GM11168 (cell line): ENCODE data around the gene ARID3A.

Source experiments
- in situ Hi-C: fragments of 300-500 bp; cut with MboI; formaldehyde crosslinking; loops from one replicate; pipeline ENCODE4 v1.12.0; 2022; ENCODE audit warnings: low sequenced_read_pairs; ENCODE audit not compliant: unreplicated experiment

ARID3A gene

DNA sequence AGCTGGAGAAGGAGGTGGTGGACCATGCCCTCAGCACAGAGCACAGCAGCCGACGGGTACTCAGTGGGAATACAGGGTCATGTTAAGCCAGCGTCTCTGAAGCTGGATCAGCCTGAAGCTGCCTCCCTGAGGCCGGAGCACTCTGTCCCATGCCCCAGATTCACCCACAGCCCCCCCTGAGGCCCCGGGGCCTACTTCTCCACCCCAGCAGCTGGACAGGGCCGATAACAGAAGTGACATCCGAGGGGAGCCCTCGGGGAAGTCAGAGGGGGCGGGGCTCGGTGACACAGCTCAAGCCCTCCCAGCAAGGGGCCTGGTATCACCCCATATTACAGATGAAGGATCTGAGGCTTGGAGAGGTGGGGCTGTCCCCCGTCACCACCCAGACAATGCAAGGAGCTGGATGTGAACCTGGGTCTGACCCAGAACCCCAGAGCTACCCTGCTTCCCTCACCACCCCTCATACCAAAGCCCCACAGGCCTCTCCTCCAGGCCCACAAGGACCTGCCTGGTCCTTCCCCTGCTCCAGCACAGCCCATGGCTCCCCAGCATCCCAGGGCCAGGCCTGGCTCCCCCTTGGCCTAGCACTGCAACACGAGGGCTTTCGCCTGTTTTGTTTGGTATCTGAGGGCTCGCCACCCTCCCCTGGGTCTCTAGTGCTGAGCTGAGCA, 18.5 kb upstream of the ARID3A start:
- in situ Hi-C loops, result no loop called here

DNA sequence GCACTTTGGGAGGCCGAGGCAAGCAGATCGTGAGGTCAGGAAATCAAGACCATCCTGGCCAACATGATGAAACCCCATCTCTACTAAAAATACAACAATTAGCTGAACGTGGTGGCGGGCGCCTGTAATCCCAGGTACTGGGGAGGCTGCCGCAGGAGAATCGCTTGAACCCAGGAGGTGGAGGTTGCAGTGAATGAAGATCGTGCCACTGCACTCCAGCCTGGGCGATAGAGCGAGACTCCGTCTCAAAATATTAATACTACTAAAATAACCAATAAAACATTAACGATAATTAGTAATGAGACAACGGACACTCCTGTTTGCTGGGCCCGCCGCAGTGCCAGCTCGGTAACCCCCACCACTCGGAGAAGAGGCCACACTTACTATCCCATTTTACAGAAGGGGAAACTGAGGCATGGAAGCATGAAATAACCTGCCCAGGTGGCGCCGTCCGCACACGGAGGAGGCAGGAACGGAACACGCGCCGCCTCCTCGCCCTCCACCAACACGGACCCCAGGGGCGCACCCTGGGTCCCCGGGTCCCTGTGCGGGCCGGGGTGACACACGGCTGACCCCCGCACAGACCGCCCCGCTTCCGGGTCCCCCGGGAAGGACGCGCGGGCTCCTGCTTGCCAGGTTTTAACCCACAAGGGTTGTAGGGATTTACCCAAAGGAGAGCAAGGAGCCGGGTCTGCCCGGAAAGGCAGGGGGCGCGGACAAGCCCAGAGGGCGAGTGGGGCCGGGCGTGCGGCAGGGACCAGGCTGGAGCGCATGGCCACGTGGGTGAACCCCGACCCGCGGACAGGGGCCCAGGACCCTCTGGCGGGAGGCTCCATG, 14.4 kb upstream of the ARID3A start:
- in situ Hi-C loops, result no loop called here

DNA sequence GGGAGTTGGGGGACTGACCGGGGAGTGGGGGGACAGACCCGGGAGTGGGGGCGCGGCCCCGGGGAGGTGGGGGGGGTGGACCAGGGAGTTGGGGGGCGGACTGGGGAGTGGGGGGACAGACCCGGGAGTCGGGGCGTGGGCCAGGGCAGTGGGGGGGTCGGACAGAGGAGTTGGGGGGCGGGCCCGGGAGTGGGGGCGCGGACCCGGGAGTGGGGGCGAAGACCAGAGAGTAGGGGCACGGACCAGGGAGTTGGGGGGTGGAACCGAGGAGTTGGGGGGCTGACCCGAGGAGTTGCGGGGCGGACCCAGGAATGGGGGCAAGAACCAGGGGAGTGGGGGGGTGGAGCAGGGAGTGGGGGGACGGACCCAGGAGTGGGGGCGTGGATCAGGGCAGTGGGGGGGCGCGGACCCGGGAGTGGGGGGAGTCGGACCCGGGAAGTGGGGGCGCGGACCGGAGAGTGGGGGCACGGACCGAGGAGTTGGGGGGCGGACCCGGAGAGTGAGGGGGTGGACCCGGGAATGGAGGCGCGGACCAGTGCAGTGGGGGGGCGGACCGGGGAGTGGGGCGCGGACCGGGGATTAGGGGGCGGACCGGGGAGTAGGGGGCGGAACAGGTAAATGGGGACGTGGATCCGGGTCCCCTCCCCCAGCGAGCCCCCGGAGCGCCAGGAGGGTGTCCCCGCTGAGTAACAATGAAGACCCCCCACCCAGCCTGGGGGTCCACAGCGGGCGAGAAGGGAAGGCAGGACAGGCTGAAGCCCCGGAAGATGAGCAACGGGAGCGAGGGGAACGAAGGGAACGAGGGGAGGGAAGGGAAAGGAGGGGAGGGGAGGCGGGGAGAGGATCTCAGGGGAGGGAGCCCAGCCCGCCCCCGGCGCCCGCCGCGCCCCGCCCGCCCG, 13.4 kb upstream of the ARID3A start:
- in situ Hi-C loops, result no loop called here

DNA sequence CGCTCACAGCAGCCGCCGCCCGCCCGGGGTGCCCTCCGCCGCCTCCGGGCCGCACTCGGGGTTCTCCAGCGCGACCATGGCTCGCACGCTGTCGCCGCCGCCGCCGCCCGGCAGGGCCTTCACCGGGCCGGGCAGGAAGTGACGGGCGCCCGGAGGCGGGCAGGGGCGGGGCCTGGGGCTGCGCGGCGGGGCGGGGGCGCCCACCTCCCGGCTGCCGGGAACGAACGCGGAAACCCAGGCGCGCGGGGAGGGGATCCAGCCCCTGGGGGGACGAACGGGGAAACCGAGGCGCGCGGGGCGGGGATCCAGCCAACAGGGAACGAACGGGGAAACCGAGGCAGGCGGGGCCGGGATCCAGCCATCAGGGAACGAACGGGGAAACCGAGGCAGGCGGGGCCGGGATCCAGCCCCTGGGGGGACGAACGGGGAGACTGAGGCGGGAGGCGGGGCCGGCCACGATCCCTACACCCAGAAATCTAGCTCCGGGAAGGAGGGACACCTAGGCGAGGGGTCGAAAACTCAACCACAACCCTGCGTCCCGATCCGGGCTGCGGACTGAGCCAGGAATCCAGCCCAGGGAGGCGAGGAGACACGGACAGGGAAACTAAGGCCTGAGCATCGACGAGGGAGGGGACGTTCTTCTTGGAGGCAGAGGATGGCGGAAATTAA, 12.6 kb upstream of the ARID3A start, which contains the start of gene R3HDM4:
Gene R3HDM4 (minus strand): TSS at position 140 of the 669 bp plus-strand sequence. CDS start 62 bp downstream, at position 78.
- in situ Hi-C loops, result no loop called here

DNA sequence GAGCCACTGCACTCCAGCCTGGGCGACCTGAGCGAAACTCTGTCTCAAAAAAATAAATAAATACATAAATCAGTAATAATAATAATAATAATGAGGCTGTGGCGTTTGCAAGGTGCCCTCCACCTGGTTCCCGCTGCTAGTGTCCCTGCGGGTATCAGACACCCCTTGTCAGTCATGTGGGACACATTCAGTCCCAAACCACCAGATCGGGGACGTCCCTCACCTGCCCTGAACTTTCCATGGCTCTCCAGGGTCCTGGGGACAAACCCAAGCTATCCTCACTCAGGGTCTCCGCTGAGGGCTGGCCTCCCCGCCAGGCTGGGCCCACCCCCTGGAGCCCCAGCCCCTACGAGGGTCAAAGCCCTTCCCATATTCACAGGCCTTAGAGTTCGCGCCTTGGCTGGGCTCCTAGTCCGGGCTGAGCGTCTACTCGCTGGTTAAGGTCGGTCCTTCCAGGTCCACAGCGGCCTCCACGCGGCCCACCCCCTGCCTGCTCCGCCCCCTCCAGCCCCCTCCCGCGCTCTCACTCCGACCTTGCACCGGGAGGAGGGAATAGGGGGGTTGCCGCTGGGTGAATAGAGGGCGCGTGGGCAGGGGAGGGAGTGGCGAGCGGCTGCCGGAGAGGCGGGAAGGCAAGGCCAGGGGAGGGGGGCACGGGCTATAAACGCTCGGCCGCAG, 9.1 kb upstream of the ARID3A start:
- in situ Hi-C loops, result no loop called here

DNA sequence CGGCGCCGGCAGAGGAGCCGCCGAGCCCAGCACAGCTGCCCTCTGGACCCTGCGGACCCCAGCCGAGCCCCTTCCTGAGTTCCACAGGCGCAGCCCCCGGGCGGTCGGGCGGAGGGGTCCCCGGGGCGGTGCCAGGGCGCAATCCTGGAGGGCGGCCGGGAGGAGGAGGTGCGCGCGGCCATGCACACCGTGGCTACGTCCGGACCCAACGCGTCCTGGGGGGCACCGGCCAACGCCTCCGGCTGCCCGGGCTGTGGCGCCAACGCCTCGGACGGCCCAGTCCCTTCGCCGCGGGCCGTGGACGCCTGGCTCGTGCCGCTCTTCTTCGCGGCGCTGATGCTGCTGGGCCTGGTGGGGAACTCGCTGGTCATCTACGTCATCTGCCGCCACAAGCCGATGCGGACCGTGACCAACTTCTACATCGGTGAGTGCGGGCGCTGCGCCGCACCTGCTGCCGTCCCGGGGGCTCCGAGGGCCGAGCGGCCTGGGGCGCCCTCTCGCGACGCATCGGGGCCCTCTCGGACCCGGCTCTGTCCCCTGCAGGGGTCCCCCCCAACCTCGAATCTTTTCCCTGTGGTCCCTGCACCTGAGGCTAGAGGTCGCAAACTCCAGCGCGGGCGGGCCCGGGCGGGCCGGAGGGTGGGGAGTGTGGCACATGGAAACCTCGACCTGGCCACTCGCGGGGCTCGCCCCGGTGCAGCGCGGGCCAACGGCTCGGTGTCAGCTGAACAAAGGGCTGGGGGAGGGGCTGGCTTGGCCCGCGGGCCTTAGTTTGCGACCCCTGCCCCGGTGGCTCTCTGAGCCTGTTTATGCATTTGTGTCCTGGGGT, 8.3 kb upstream of the ARID3A start, which contains the start of gene KISS1R:
Gene KISS1R (plus strand): TSS at position 11 of the 829 bp plus-strand sequence. CDS start 170 bp downstream, at position 181.
- in situ Hi-C loops, result no loop called here

DNA sequence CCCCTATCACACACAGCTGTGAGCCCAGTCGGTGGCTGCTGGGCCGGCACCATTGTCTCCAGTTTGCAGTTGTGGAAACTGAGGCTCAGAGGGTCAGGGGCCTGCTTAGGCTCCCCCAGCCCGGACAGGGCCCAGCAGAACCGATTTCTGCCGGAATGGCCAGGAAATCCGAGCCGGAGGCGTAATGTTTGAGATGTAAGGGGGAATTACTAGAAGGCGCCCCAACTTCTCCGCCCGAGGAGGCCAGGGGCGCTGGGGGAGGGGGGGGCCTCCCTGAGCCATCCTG, 7.7 kb upstream of the ARID3A start:
- in situ Hi-C loops, result no loop called here

DNA sequence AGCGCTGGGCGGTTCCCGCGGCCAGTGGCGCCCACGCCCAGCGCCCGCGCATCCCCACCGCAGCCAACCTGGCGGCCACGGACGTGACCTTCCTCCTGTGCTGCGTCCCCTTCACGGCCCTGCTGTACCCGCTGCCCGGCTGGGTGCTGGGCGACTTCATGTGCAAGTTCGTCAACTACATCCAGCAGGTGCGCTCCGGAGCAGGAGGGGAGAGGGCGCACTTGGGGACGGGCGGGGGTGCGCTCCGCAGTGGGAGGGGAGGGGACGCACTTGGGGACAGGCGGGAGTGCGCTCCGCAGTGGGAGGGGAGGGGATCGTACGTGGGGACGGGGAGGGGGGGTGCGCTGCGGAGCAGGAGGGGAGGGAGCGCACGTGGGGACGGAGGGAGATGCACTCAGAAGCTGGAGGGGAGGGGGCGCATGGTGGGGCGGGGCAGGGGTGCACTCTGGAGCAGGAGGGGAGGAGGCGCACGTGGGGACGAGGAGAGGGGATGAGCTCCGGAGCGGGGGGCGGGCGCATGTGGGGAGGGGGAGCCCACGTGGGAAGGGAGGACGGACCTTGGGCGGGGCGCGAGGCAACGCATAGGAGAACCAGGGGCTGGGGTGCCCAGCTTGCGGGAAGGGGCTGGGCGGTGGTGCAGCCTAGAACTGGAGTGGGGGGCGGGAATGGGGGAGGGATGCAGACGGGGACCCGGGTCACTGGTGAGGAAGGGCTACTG, 7.2 kb upstream of the ARID3A start:
- in situ Hi-C loops, result no loop called here

DNA sequence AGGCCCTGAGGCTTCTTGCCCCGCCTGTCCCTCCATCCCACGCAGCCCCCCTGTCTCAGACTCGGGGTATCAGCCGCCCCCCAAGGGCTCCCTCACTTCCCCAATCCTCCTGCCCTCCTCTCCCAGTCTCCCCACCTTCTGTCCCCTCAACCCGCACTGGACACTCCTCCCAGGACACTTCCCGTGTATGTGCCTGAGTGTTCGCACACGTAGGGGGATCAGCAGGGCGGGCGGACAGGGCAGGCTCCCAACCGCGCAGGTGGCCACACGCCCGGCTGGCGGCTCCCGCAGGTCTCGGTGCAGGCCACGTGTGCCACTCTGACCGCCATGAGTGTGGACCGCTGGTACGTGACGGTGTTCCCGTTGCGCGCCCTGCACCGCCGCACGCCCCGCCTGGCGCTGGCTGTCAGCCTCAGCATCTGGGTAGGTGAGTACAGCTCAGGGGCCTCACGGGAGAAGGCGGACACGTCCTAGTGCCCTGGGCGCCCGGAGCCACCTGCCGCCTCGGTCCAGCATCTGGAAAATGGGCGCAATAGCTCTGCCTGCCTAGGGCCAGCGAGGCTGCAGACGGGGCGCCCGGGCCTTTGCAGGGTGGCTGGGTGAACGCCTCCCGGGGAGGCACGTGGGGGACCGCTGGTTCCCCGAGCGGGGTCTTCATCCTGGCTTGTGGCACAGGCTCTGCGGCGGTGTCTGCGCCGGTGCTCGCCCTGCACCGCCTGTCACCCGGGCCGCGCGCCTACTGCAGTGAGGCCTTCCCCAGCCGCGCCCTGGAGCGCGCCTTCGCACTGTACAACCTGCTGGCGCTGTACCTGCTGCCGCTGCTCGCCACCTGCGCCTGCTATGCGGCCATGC, 6.4 kb upstream of the ARID3A start:
- in situ Hi-C loops, result loop anchor here (5.0 kb wide), 2 partner anchors 62 to 63 kb away; partner anchors contain the start of genes CFD and WDR18

DNA sequence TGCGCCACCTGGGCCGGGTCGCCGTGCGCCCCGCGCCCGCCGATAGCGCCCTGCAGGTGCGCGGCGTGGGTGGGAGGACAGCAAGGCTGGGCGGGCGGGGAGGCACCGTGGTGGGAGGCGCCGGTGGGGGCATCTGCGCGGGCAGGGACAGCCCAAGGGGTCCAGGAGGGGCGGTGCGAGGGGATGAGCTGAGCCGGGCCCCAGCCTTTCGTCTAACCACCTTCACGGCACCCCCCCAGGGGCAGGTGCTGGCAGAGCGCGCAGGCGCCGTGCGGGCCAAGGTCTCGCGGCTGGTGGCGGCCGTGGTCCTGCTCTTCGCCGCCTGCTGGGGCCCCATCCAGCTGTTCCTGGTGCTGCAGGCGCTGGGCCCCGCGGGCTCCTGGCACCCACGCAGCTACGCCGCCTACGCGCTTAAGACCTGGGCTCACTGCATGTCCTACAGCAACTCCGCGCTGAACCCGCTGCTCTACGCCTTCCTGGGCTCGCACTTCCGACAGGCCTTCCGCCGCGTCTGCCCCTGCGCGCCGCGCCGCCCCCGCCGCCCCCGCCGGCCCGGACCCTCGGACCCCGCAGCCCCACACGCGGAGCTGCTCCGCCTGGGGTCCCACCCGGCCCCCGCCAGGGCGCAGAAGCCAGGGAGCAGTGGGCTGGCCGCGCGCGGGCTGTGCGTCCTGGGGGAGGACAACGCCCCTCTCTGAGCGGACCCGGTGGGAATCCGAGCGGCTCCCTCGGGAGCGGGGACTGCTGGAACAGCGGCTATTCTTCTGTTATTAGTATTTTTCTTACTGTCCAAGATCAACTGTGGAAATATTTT, 5.6 kb upstream of the ARID3A start:
- in situ Hi-C loops, result loop anchor here (5.0 kb wide), 2 partner anchors 62 to 63 kb away; partner anchors contain the start of genes CFD and WDR18

DNA sequence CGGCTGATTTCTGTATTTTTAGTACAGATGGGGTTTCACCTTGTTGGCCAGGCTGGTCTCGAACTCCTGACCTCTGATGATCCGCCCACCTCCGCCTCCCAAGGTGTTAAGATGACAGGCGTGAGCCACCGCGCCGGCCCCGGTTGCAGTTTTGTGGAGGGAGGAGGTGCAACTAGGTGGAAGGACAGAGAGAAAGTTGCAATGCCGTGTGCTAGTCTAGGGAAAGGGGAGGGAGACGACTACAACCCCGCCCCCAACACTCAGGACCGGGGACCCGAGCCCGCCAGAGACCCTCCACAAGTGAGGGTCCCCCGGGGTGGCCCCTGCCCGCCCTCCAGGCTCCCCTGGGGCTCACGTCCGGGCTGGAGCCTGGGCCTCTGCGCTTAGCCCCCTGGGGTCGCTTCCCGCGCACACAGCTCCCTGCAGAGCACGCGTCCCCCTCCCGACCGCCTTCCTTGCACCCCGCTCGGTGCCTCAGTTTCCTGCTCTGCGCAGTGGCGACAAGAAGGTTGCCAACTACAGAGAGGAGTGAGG, 1.2 kb upstream of the ARID3A start:
- in situ Hi-C loops, result loop anchor here (5.0 kb wide), 2 partner anchors 58 to 67 kb away; partner anchors contain the start of genes CFD and WDR18

DNA sequence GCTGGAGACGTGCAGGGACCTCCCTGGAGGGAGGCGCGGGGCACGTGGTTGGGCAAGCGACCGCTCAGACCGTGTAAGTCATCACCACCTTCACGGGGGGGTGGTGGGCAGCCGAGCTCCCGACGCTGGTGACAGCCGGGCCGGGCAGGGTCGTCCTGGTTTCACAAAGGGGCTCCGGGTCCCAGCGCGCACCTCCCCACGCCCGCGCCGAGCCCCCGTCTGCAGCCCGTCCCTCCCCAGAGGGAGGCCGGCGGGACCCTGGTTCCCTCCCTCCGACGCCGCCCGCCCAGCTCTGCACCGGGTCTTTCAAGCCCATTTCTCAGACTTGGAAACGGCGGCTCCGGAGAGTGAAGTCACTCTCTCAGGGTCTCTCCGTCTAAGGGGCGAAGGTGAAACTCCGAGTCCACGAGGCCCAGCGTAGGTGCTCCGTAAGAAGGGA, 729 bp upstream of the ARID3A start:
- in situ Hi-C loops, result no loop called here

DNA sequence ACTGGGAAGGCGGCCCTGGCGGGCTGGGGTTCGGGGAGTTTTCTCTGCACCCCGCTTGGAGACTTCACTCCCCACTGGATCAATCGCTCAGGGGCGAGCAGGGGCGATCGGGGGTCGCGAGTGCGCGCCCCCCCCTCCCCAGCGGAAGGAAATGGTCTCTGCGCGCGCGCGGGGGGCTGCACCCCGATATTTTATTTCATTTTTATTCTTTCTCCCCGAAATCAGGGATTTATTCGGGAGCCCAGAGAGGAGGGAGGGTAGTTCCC, 421 bp downstream of the ARID3A start:
- in situ Hi-C loops, result no loop called here

DNA sequence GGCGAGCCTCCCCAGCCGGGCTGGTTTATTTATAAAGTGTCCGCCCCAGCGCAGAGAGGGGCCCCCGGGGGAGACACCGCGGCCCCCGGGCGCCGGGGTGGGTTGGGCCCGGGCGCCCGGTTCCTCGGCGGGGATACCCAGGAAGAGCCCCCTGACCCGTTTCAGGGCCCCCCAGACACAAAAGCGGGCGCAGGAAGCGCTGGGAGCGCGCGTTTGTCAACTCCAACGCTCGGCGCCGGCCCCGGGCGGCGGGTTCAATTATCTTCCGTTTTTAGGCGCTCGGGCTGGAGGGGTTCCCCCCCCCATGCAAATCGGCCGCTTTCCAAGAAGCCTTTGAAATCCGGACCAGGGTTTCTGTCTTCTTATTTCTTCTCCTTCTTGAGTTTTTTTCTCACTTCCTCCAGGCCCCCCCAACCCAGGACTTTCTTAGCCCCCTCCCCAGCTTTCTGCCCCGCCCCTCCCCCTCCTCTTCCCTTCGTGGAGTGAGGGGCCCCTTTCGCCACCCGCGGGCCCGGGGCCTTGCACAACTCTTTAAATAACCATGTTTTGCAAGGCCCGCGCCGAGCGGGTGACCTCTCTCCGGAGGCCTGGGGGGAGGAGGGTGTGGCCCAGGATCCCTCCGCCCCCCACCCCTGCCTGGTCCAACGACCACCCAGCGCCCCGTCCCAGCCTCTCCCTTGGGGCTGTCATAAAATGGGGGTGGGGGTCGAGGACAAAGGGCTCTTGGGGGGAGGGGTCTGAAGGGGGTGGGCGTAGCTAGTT, 935 bp downstream of the ARID3A start:
- in situ Hi-C loops, result no loop called here

DNA sequence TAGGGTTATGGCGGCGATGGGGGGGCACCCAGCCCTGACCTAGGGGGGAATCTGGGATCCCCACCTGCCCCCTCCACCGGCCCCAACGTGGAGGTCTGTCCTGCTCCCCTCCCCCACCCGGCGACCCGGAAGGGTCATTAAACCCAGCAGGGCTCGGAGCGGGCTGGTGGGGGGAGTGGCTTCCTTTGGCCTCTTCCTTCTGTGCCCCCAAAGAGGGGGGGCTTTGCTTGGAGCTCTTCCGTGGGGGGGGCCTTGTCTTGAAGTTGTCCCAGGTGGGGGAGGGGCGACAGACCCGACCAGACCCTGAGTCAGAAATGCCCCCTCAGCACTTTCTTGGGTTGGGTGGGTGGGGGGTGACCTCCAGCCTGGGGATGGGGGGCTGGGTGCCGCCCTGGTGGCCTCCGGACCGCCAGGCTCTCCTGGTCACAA, 1.5 kb downstream of the ARID3A start:
- in situ Hi-C loops, result no loop called here
